Measurements from ENCODE around the gene RAX2.

- TF ChIP-seq CTCF (IDR thresholded peaks at IDR 0.05) = no peak
- no peak for TF ChIP-seq EP300 (IDR thresholded peaks at IDR 0.05)
Observed at GRCh38 chr19:3814648-3815047, 42.6 kb upstream of the RAX2 start.

Data from ovary (tissue), 3 donors.